Measurements from ENCODE around the gene HIBCH.
"Not testable (repeated sequence)": the region's sequence is repeated elsewhere in the genome, so short reads cannot be mapped to it uniquely, and the experiment has no call there.

The HIBCH gene

GRCh38 chr2:190269699-190270098, 49.9 kb downstream of the HIBCH start:
- in situ Hi-C loops (cut with MboI; ENCODE audit: low pct_unique_long_range_greater_than_20kb, low sequenced_read_pairs): not testable (repeated sequence)

GRCh38 chr2:190267302-190267701, 52.3 kb downstream of the HIBCH start:
- in situ Hi-C loops (cut with MboI; ENCODE audit: low pct_unique_long_range_greater_than_20kb, low sequenced_read_pairs): no loop called here
- no peak for DNase-seq

More at GRCh38 chr2:190269699-190270098, 49.9 kb downstream of the HIBCH start:
- not testable (repeated sequence) for DNase-seq

DNA sequence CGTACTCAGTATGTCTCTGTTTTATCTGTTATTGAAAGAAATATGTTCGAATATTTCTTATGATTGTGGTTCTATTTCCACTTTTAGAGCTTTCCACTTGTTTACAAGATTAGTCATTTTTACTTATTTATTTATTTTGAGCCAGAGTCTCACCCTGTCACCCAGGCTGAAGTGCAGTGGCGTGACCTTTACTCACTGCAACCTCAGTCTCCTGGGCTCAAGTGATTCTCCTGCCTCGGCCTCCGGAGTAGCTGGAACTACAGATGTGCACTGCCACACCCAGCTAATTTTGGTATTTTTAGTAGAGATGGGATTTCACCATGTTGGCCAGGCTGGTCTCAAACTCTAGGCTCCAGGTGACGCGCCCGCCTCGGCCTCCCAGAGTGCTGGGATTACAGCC, 53.3 kb downstream of the HIBCH start:
- in situ Hi-C loops (cut with MboI; ENCODE audit: low pct_unique_long_range_greater_than_20kb, low sequenced_read_pairs): no loop called here
- no peak for DNase-seq

DNA sequence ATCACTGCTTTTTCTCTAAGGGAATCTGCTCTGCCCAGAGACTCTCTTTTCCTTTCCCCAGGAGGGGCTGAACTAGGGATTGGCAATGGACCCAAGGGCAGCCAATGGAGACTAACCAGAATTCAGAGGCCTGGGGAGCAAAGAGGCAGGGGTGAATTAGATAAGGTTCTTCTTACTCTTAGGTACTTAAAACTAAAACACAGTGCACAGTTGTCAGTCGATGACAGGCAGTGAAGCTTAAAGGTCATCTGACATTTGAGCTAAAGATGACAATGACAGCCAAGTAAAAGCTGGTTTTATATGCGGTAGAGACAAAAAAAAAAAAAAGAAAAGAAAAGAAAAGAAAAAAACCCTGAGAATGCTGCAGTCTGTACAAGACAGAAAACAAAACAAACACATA, 57.8 kb downstream of the HIBCH start:
- no peak for DNase-seq

DNA sequence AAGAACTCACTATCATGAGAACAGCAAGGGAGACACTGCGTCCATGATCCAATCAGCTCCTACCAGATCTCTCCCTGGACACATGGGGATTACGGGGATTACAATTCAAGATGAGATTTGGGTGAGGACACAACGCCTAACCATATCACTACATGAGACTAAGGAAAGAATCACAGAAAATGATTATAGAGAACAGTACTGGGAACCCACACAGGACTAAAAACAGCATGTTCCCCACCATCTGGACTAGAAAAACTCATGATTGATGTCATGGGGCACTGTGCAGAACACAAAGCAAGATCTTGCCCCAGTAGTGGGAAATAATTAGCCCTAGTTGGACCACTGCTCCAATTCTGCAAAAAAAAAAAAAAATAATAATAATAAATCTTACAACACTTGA, 63.5 kb downstream of the HIBCH start:
- in situ Hi-C loops (cut with MboI; ENCODE audit: low pct_unique_long_range_greater_than_20kb, low sequenced_read_pairs): no loop called here
- no peak for DNase-seq

More for the DNA sequence above, 57.8 kb downstream of the HIBCH start:
- in situ Hi-C loops (cut with MboI; ENCODE audit: low pct_unique_long_range_greater_than_20kb, low sequenced_read_pairs): no loop called here

GRCh38 chr2:190255676-190256075, 64.0 kb downstream of the HIBCH start:
- DNase-seq: no peak
- in situ Hi-C loops (cut with MboI; ENCODE audit: low pct_unique_long_range_greater_than_20kb, low sequenced_read_pairs): no loop called here

DNA sequence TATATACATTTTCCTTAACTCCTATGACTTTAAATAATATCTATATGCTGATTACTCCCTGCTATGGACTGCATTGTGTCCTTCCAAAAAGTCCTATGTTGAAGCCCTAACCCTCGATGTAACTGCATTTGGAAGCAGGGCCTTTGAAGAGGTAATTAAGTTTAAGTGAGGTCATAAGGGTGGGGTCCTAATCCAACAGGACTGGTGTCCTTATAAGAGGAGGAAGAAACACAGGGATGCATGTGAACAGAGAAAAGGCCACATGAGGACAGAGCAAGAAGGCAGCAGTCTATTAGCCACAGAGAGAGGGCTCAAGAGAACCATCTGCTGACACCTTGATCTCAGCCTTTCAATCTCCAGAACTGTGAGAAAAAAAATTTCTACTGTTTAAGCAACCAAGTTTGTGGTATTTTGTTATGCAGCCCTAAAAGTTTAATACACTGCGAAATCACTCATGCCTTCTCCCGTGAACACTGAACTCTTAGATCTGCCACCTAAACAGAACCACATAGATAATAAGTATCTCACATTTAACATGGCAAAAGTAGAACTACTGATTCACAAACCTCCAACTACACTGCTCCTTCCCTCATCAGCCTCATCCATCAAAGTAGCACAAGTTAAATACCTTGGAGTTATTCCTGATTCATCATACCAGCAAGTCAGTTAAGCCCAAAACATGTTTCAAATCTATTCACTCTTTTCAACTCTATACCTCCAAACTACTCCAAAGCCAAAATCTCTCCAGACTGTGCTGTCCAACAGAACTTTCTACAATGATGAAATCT, 65.4 kb downstream of the HIBCH start:
- in situ Hi-C loops (cut with MboI; ENCODE audit: low pct_unique_long_range_greater_than_20kb, low sequenced_read_pairs): no loop called here
- no peak for DNase-seq

DNA sequence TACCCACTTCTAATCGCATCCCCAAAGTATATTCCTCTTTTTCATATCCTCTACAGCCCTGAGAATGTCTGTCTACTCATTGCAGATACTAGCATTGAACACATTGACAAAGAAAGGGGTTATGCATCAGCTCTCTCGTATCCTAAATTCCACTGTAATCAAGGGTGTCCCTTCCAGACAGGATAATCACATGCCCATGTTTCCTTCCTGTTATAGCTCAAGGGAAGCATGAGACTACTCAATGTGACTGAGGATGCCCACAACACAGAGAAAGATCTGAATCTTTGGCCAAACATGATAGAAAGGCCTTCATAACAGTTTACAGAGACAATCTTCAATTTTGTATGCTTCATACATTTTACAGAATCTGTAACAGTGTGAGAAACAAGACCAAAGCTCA, 69.2 kb downstream of the HIBCH start:
- in situ Hi-C loops (cut with MboI; ENCODE audit: low pct_unique_long_range_greater_than_20kb, low sequenced_read_pairs): no loop called here
- no peak for DNase-seq

- DNase-seq: no peak
- in situ Hi-C loops (cut with MboI; ENCODE audit: low pct_unique_long_range_greater_than_20kb, low sequenced_read_pairs): no loop called here
Observed at GRCh38 chr2:190235551-190236075, 84.0 kb downstream of the HIBCH start.

DNA sequence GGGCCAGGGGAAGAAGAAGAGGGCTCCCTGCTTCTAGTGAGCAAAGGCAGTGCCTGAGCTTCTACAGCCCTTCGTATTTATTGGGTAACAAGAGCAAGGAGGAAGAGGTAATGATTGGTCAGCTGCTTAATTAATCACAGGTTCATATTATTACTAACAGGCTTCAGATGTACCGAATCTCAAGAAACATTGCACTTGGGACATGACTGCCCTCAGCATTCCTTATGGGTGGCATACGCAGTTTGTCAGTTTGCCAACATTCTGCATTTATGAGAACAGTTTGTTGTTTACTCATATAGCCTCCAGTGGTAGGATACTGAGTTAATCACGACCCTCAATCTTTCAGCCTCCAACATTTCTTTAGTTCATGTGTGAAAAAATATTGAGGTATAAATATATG, 84.5 kb downstream of the HIBCH start:
- in situ Hi-C loops (cut with MboI; ENCODE audit: low pct_unique_long_range_greater_than_20kb, low sequenced_read_pairs): no loop called here
- DNase-seq: no peak

DNA sequence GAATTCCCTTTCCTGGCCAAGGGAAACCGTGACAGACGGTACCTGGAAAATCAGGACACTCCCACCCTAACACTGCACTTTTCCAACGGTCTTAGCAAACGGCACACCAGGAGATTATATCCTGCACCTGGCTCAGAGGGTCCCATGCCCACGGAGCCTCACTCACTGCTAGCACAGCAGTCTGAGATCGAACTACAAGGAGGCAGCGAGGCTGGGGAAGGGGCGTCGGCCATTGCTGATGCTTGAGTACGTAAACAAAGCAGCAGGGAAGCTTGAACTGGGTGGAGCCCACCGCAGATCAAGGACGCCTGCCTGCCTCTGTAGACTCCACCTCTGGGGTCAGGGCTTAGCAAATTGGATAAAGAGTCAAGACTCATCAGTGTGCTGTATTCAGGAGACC, 95.6 kb downstream of the HIBCH start:
- in situ Hi-C loops (cut with MboI; ENCODE audit: low pct_unique_long_range_greater_than_20kb, low sequenced_read_pairs): not testable (repeated sequence)

GRCh38 chr2:190222745-190223144, 96.9 kb downstream of the HIBCH start:
- in situ Hi-C loops (cut with MboI; ENCODE audit: low pct_unique_long_range_greater_than_20kb, low sequenced_read_pairs): not testable (repeated sequence)

More for the DNA sequence above, 95.6 kb downstream of the HIBCH start:
- not testable (repeated sequence) for DNase-seq

GRCh38 chr2:190221429-190221828, 98.2 kb downstream of the HIBCH start:
- no peak for DNase-seq
- in situ Hi-C loops (cut with MboI; ENCODE audit: low pct_unique_long_range_greater_than_20kb, low sequenced_read_pairs): no loop called here

More at GRCh38 chr2:190222745-190223144, 96.9 kb downstream of the HIBCH start:
- not testable (repeated sequence) for DNase-seq

DNA sequence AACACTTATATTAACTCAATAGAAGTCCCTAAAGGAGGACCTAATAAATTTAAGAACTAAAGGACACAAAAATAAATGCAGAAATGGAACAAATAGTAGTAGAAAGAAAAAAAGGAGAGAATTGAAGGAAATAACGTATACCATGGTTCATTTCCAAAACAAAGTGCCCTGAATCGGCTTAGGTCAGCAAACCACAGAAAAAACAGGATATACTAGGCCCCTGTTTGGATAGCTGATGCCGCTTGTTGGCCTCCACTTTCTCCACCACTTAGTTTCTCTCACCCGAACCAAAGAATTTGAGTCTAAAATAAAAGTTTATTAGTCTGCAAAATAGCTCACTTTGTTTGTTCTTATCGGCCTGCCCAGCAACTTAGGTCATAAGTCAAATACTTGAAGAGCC, 100.4 kb downstream of the HIBCH start:
- no peak for DNase-seq
- in situ Hi-C loops (cut with MboI; ENCODE audit: low pct_unique_long_range_greater_than_20kb, low sequenced_read_pairs): no loop called here

DNA sequence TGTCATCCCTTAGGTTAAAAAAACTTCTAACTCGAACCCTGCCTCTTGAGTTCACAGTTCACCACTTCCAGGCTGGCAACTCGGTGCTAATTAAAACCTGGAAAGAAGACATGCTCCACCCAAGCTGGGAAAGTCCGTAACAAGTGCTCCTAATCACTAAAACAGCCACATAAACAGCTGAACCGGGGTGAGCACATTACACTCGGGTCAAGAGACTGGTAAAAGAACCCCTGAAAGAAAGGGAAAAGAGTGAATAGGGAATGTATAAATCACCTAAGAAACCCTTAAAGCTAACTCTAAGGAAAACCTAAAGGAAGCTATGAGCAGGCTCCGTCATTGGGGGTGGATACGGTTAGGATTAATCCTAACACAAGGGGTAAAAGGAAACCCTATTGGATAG, 102.0 kb downstream of the HIBCH start:
- no peak for DNase-seq
- in situ Hi-C loops (cut with MboI; ENCODE audit: low pct_unique_long_range_greater_than_20kb, low sequenced_read_pairs): no loop called here

DNA sequence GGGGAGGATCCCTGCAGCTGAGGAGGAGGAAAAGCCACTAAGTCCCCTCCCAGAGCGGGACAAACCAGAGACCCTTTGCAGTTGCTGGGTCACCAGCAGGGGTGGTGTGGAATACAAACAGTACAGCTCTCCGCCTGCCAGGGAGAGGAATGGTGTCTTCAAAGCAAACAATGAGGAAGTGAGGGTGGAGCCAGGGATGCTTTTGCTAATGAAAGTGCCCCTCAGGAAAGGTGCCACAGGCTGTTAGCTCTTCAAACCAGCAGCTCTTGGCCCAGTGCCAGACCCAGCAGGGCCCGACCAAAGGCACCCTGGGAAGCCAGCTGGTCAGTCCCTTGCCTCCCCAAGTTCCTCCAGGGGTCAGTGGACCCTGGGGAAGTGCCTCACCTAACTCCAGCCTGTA, 102.8 kb downstream of the HIBCH start:
- peak; percentile 66 for DNase-seq

GRCh38 chr2:190215620-190216019, 104.0 kb downstream of the HIBCH start:
- in situ Hi-C loops (cut with MboI; ENCODE audit: low pct_unique_long_range_greater_than_20kb, low sequenced_read_pairs): no loop called here

More for the DNA sequence above, 102.8 kb downstream of the HIBCH start:
- in situ Hi-C loops (cut with MboI; ENCODE audit: low pct_unique_long_range_greater_than_20kb, low sequenced_read_pairs): no loop called here

DNA sequence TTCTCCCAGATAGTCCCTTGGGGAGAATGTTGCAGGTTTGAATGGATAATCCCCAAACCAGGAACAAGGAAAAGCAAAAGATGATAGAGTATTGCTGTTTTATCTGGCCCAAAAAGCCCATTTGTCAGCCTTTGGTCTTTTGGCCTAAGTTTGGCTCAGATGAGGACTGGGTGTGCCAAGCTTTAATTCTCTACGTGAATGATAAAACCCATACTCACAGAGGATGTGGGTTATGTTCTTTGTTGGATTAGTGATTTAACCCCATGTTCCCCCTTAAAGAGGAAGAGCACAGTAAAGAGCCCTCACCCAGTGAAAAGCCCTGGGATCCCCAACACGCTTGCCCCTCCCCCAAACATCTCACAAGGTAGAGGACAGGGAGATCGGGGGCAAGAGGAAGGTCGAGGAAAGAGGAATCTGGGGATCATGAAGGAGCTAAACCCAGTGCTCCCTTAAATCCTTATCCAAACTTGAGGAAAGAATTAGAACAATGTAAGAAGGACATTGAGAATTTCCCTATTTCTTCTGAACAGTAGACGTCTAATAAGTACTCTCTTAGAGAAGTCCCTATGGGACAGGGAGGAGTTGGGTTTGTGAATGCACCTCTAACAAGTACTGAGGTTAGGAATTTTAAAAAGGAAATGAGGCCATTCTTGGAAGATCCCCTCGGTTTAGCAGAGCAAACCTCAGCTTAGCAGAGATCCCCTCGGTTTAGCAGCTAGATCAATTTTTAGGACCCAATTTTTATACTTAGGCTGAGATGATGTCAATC, 105.0 kb downstream of the HIBCH start:
- in situ Hi-C loops (cut with MboI; ENCODE audit: low pct_unique_long_range_greater_than_20kb, low sequenced_read_pairs): no loop called here

More at GRCh38 chr2:190215620-190216019, 104.0 kb downstream of the HIBCH start:
- peak; percentile 26 for DNase-seq

GRCh38 chr2:190213441-190214335, 105.9 kb downstream of the HIBCH start:
- in situ Hi-C loops (cut with MboI; ENCODE audit: low pct_unique_long_range_greater_than_20kb, low sequenced_read_pairs): no loop called here
- no peak for DNase-seq

More for the DNA sequence above, 105.0 kb downstream of the HIBCH start:
- DNase-seq: no peak

Data from KBM-7 (cell line).